Measurements from ENCODE around the gene RASA4.
"Not testable (repeated sequence)": the region's sequence is repeated elsewhere in the genome, so short reads cannot be mapped to it uniquely, and the experiment has no call there.

DNA sequence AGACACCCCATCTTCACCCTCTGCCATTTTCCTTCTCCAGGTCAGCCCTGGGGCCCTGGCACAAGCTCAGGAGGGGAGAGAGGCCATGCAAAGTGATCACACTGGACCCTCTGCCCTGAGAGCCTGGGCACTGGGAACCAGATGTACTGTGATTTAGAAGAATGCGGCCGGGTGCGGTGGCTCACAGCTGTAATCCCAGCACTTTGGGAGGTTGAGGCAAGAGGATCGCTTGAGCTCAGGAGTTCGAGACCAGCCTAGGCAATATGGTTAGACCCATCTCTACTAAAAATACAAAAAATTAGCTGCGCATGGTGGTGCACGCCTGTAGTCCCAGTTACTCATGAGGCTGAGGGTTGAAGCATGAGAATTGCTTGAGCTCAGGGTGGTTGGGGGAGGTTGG, 31.3 kb upstream of the RASA4 start:
- TF ChIP-seq, protein P1, sequence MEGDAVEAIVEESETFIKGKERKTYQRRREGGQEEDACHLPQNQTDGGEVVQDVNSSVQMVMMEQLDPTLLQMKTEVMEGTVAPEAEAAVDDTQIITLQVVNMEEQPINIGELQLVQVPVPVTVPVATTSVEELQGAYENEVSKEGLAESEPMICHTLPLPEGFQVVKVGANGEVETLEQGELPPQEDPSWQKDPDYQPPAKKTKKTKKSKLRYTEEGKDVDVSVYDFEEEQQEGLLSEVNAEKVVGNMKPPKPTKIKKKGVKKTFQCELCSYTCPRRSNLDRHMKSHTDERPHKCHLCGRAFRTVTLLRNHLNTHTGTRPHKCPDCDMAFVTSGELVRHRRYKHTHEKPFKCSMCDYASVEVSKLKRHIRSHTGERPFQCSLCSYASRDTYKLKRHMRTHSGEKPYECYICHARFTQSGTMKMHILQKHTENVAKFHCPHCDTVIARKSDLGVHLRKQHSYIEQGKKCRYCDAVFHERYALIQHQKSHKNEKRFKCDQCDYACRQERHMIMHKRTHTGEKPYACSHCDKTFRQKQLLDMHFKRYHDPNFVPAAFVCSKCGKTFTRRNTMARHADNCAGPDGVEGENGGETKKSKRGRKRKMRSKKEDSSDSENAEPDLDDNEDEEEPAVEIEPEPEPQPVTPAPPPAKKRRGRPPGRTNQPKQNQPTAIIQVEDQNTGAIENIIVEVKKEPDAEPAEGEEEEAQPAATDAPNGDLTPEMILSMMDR (conservative IDR thresholded peaks at IDR 0.05 in 1 of 2, IDR thresholded peaks at IDR 0.05 in 1 of 2; ENCODE audit: extremely low read depth in 1 of 2, insufficient read depth in 1 of 2, low read depth in 1 of 2, low read length in 2 of 2), result not testable (repeated sequence)
- TF ChIP-seq EZH2 (IDR thresholded peaks at IDR 0.05; ENCODE audit: borderline replicate concordance, low read length), result not testable (repeated sequence)
